H9 (cell line): ENCODE results near the gene NT5DC2. TPM values are rescaled to one million over a fixed set of nuclear protein-coding genes. Genes with fewer than 3 reads are reported as not detected.

Source experiments
- DNase-seq: peaks from one replicate; pipeline ENCODE4 v3.0.0-alpha.2; 2017
- H2AFZ ChIP-seq: one replicate; pipeline ENCODE4 v1.6.1; 2013; ENCODE audit warnings: mild to moderate bottlenecking, low read length, control low read depth, moderate library complexity
- H2AK5ac ChIP-seq: 2 replicates; pipeline ENCODE4 v1.6.1; 2013; ENCODE audit warnings: low read length, control low read depth, mixed read lengths; ENCODE audit not compliant: insufficient read length
- H2BK120ac ChIP-seq: one replicate; pipeline ENCODE4 v1.6.1; 2013; ENCODE audit warnings: low read depth, mild to moderate bottlenecking, low read length, control low read depth, inconsistent platforms; ENCODE audit not compliant: poor library complexity, severe bottlenecking
- H2BK12ac ChIP-seq: 2 replicates; pipeline ENCODE4 v1.6.1; 2013; ENCODE audit warnings: low read length, control low read depth, mixed read lengths, low read depth; ENCODE audit not compliant: insufficient read length
- H2BK15ac ChIP-seq: 2 replicates; pipeline ENCODE4 v1.6.1; 2013; ENCODE audit warnings: low read depth, low read length, control low read depth
- H2BK20ac ChIP-seq: one replicate; pipeline ENCODE4 v1.6.1; 2013; ENCODE audit warnings: low read depth, mild to moderate bottlenecking, low read length, control low read depth, inconsistent platforms; ENCODE audit not compliant: poor library complexity, severe bottlenecking
- H2BK5ac ChIP-seq: 2 replicates; pipeline ENCODE4 v1.6.1; 2013; ENCODE audit warnings: low read length, control low read depth, mixed read lengths; ENCODE audit not compliant: insufficient read length
- H3K14ac ChIP-seq: 2 replicates; pipeline ENCODE4 v1.6.1; 2013; ENCODE audit warnings: low read length, control low read depth; ENCODE audit not compliant: insufficient read depth
- H3K18ac ChIP-seq: 2 replicates; pipeline ENCODE4 v1.6.1; 2013; ENCODE audit warnings: low read depth, mild to moderate bottlenecking, mixed read lengths, low read length, control low read depth; ENCODE audit not compliant: insufficient read length
- H3K23ac ChIP-seq: 2 replicates; pipeline ENCODE4 v1.6.1; 2013; ENCODE audit warnings: low read length, control low read depth, mixed read lengths, low read depth; ENCODE audit not compliant: insufficient read length
- H3K23me2 ChIP-seq: 2 replicates; pipeline ENCODE4 v1.6.1; 2013; ENCODE audit warnings: low read depth, mild to moderate bottlenecking, mixed read lengths, low read length, control low read depth; ENCODE audit not compliant: insufficient read length, poor library complexity, severe bottlenecking
- H3K27ac ChIP-seq: 2 replicates; pipeline ENCODE4 v1.5.1; 2013; ENCODE audit warnings: low read length, control low read depth, mixed read lengths, low read depth; ENCODE audit not compliant: insufficient read length
- H3K27me3 ChIP-seq: 2 replicates; pipeline ENCODE4 v1.6.1; 2013; ENCODE audit warnings: low read length, control low read depth, inconsistent platforms; ENCODE audit not compliant: insufficient read depth
- H3K4ac ChIP-seq: 2 replicates; pipeline ENCODE4 v1.6.1; 2013; ENCODE audit warnings: low read depth, mild to moderate bottlenecking, control low read depth, inconsistent platforms, low read length, moderate library complexity
- H3K4me1 ChIP-seq: 2 replicates; pipeline ENCODE4 v1.6.1; 2013; ENCODE audit warnings: low read length, control low read depth, inconsistent platforms; ENCODE audit not compliant: insufficient read depth
- H3K4me2 ChIP-seq: 2 replicates; pipeline ENCODE4 v1.6.1; 2013; ENCODE audit warnings: low read length, control low read depth, mixed read lengths; ENCODE audit not compliant: insufficient read length, insufficient read depth
- H3K56ac ChIP-seq: 2 replicates; pipeline ENCODE4 v1.6.1; 2013; ENCODE audit warnings: low read depth, mild to moderate bottlenecking, mixed read lengths, low read length, control low read depth; ENCODE audit not compliant: insufficient read length
- H3K79me1 ChIP-seq: 2 replicates; pipeline ENCODE4 v1.6.1; 2013; ENCODE audit warnings: low read depth, mild to moderate bottlenecking, moderate library complexity, low read length, control low read depth, inconsistent platforms; ENCODE audit not compliant: insufficient read depth, poor library complexity, severe bottlenecking
- H3K79me2 ChIP-seq: 2 replicates; pipeline ENCODE4 v1.6.1; 2013; ENCODE audit warnings: low read length, control low read depth, inconsistent platforms; ENCODE audit not compliant: insufficient read depth
- H3K9ac ChIP-seq: 2 replicates; pipeline ENCODE4 v1.6.1; 2013; ENCODE audit warnings: low read length, control low read depth, mixed read lengths; ENCODE audit not compliant: insufficient read length; ENCODE audit errors: extremely low read depth
- H3K9me3 ChIP-seq: one replicate; pipeline ENCODE4 v1.6.1; 2013; ENCODE audit warnings: low read depth, low read length, inconsistent platforms; ENCODE audit not compliant: control insufficient read depth
- H3T11ph ChIP-seq: one replicate; pipeline ENCODE4 v1.6.1; 2013; ENCODE audit warnings: mild to moderate bottlenecking, low read length, control low read depth, inconsistent platforms
- H4K20me1 ChIP-seq: one replicate; pipeline ENCODE4 v1.6.1; 2013; ENCODE audit not compliant: control insufficient read depth, insufficient read length, insufficient read depth
- H4K5ac ChIP-seq: 2 replicates; pipeline ENCODE4 v1.6.1; 2013; ENCODE audit warnings: low read depth, mild to moderate bottlenecking, mixed read lengths, low read length, control low read depth; ENCODE audit not compliant: insufficient read length
- H4K8ac ChIP-seq: replicated peaks from 2 replicates; pipeline ENCODE4 v1.6.1; 2013; ENCODE audit warnings: low read length, control low read depth, mixed read lengths, low read depth; ENCODE audit not compliant: insufficient read length
- H4K91ac ChIP-seq: 2 replicates; pipeline ENCODE4 v1.6.1; 2013; ENCODE audit warnings: low read depth, mild to moderate bottlenecking, moderate library complexity, mixed read lengths, low read length, control low read depth; ENCODE audit not compliant: insufficient read length
- H3K27ac Mint-ChIP-seq, 3 experiments: 2 replicates in 2 of 3; 3 replicates in 1 of 3; pipeline ENCODE4 v1.8.0; 2020 to 2021; ENCODE audit warnings: mixed read lengths in 3 of 3, mild to moderate bottlenecking in 1 of 3, moderate library complexity in 1 of 3
- H3K27me3 Mint-ChIP-seq: 2 replicates; pipeline ENCODE4 v1.8.0; 2021; ENCODE audit warnings: low read depth, mild to moderate bottlenecking, moderate library complexity, mixed read lengths
- H3K36me3 Mint-ChIP-seq, 3 experiments: 2 replicates in 2 of 3; 3 replicates in 1 of 3; pipeline ENCODE4 v1.8.0; 2020 to 2021; ENCODE audit warnings: low read depth in 3 of 3, mixed read lengths in 3 of 3; ENCODE audit not compliant: insufficient read depth in 1 of 3
- H3K4me1 Mint-ChIP-seq, 2 experiments: 2 replicates each; pipeline ENCODE4 v1.8.0; 2020; ENCODE audit warnings: mixed read lengths in 2 of 2
- H3K4me3 Mint-ChIP-seq, 2 experiments: 2 replicates in 1 of 2; 3 replicates in 1 of 2; pipeline ENCODE4 v1.8.0; 2020 to 2021; ENCODE audit warnings: mild to moderate bottlenecking in 2 of 2, mixed read lengths in 2 of 2, moderate library complexity in 1 of 2
- H3K9me3 Mint-ChIP-seq, 2 experiments: 2 replicates in 1 of 2; 3 replicates in 1 of 2; pipeline ENCODE4 v1.8.0; 2020; ENCODE audit warnings: mild to moderate bottlenecking in 2 of 2, mixed read lengths in 2 of 2, moderate library complexity in 1 of 2
- CTCF ChIP-seq: fragments of 200-600 bp; sonication (generic); conservative IDR thresholded peaks from 3 replicates; pipeline ENCODE4 v1.8.0; 2021; ENCODE audit warnings: antibody characterized with exemption, mild to moderate bottlenecking
- WGBS: extraction: QIAGEN DNeasy Blood & Tissue Kit; methylation state at CpG from one replicate; pipeline ENCODE4 v1.1.7; 2013; ENCODE audit warnings: missing lambda C conversion rate, low lambda C conversion rate, mixed read lengths; ENCODE audit not compliant: insufficient read length; ENCODE audit errors: extremely low coverage; 5-methylcytosine and 5-hydroxymethylcytosine counted together
- total RNA-seq: library from RNA; stranded (reverse); gene quantifications from 2 replicates; pipeline ENCODE4 v1.2.1, GENCODE V29; 2021

Gene NT5DC2
- total RNA-seq, 1 experiment from 2014 or later, result 444 TPM

- no peak overlapping the region for H2AFZ ChIP-seq
- no peak overlapping the region for H2BK20ac ChIP-seq
- H3K23ac ChIP-seq, result no peak overlapping the region
- H3K23me2 ChIP-seq, result peaks cover 17% of the 10 kb centered on the region
- Mint-ChIP-seq H3K27me3 (no peaks in the 10 kb centered on the region), H3K4me1 (peaks cover 24 to 25% of the 10 kb centered on the region in 2 experiments), H3K27ac (peak overlapping the region in 1 of 3 experiments; percentile 39; a peak in 1 of 7 replicates), H3K36me3 (peaks cover 15 to 34% (median 32%) of the 10 kb centered on the region in 3 experiments; a peak in 6 of 7 replicates), H3K9me3 (no peaks in the 10 kb centered on the region), H3K4me3 (peak overlapping the region; percentile 77 to 86)
- peaks cover 3% of the 10 kb centered on the region; the same call in 1 of the 2 replicates for H3K79me2 ChIP-seq
- no peak overlapping the region for H4K8ac ChIP-seq
- no peak overlapping the region for H3K14ac ChIP-seq
- H2BK12ac ChIP-seq, result no peak overlapping the region
- no peak for DNase-seq
- no peak overlapping the region for H3T11ph ChIP-seq
- H2AK5ac ChIP-seq, result no peak overlapping the region
- no peak for TF ChIP-seq CTCF
- H2BK5ac ChIP-seq, result no peak overlapping the region
- H3K4me2 ChIP-seq, result peak overlapping the region; percentile 45
- no peaks in the 10 kb centered on the region for H4K20me1 ChIP-seq
- no peaks in the 10 kb centered on the region for H3K79me1 ChIP-seq
- H4K91ac ChIP-seq, result no peak overlapping the region
- no peaks in the 10 kb centered on the region for H3K27me3 ChIP-seq
- no peak overlapping the region for H2BK15ac ChIP-seq
- H3K27ac ChIP-seq, result no peak overlapping the region
- H3K18ac ChIP-seq, result no peak overlapping the region
- no CpG with 5 or more reads among the region's 14 CpGs for WGBS
- no peak overlapping the region for H3K56ac ChIP-seq
- H3K9ac ChIP-seq, result no peak overlapping the region
- no peak overlapping the region for H4K5ac ChIP-seq
- H2BK120ac ChIP-seq, result no peak overlapping the region
- no peak overlapping the region for H3K4ac ChIP-seq
- H3K4me1 ChIP-seq, result no peaks in the 10 kb centered on the region; the same call in 1 of the 2 replicates
- no peaks in the 10 kb centered on the region for H3K9me3 ChIP-seq
Measured at GRCh38 chr3:52531860-52532516, 1.7 kb downstream of the NT5DC2 start.
